Left lung (tissue), 10 donors: ENCODE data around the gene CRYGN. TPM values are rescaled to one million over a fixed set of nuclear protein-coding genes. Genes with fewer than 3 reads are reported as not detected.

Source experiments
- ATAC-seq: fragments of 200-7000 bp; cut with Tn5 transposase; one replicate; pipeline ENCODE4 v1.9.1; 2020; ENCODE audit warnings: moderate library complexity
- DNase-seq, 4 donors: peaks; one replicate each; pipeline ENCODE4 v3.0.0-alpha.2; 2013 to 2020
- H3K27ac ChIP-seq, 2 donors: fragments of 200-600 bp; sonication (generic) in 1 of 2; one replicate each; pipeline versions ENCODE4 v1.5.0 to v1.8.0; 2020 to 2021
- H3K27me3 ChIP-seq, 2 donors: fragments of 200-600 bp; sonication (generic) in 1 of 2; one replicate each; pipeline versions ENCODE4 v1.5.0 to v1.8.0; 2020 to 2021
- H3K36me3 ChIP-seq, 2 donors: fragments of 200-600 bp; sonication (generic) in 1 of 2; one replicate each; pipeline versions ENCODE4 v1.5.0 to v1.8.0; 2020 to 2021
- H3K4me1 ChIP-seq, 2 donors: fragments of 200-600 bp; one replicate each; pipeline ENCODE4 v1.8.0; 2021
- H3K4me3 ChIP-seq, 2 donors: fragments of 200-600 bp; sonication (generic) in 1 of 2; one replicate each; pipeline versions ENCODE4 v1.5.0 to v1.8.0; 2020 to 2021; ENCODE audit warnings: mild to moderate bottlenecking in 1 of 2
- H3K9me3 ChIP-seq, 2 donors: fragments of 200-600 bp; sonication (generic) in 1 of 2; one replicate each; pipeline versions ENCODE4 v1.5.0 to v1.8.0; 2020 to 2021
- CTCF ChIP-seq, 2 donors: fragments of 200-600 bp; sonication (generic) in 1 of 2; IDR thresholded peaks; one replicate each; pipeline versions ENCODE4 v1.5.0 to v1.8.0; 2021; ENCODE audit warnings: antibody characterized with exemption in 2 of 2
- intact Hi-C, 2 donors: fragments of 100-400 bp; cut with DNase I; formaldehyde crosslinking; loops; one replicate each; pipeline versions ENCODE4 v1.11.2 to v1.14.2; 2022
- polyA plus RNA-seq, 6 donors: library from polyadenylated mRNA; unstranded; fragments of 120-200 nt; gene quantifications; one replicate each; pipeline ENCODE4 v1.2.1, GENCODE V29; 2013; ENCODE audit not compliant: insufficient read length in 6 of 6
- total RNA-seq, 2 donors: library from RNA; stranded (reverse); fragmentation: NEBNext Ultra II Directional; extraction: Animal tissue kit (Norgen Biotek cat#: 25700); gene quantifications; one replicate each; pipeline ENCODE4 v1.2.1, GENCODE V29; 2021
- donor health status: DM: no; HTN: yes; CAD: no.
- donor health status: DM: no; HTN: no; CAD: no.

The CRYGN gene
- total and polyA plus RNA-seq, 8 donors, result 0.34 to 0.75 (median 0.56) TPM; not detected in 2

- no peak overlapping the region for H3K27ac ChIP-seq
- no peaks in the 10 kb centered on the region for H3K36me3 ChIP-seq
- intact Hi-C loops, result no loop called here
- ATAC-seq, result peak; percentile 15
- peaks cover 7 to 12% of the 10 kb centered on the region in 2 donors for H3K4me1 ChIP-seq
- no peaks in the 10 kb centered on the region for H3K9me3 ChIP-seq
- no peak overlapping the region for H3K4me3 ChIP-seq
- peaks cover 0 to 39% of the 10 kb centered on the region in 2 donors for H3K27me3 ChIP-seq
- peak in 1 of 4 donors; percentile 10 for DNase-seq
- no peak for TF ChIP-seq CTCF (IDR thresholded peaks at IDR 0.05)
These were observed 981 bp upstream of the CRYGN start for GRCh38 chr7:151440799-151441445.

- TF ChIP-seq CTCF (IDR thresholded peaks at IDR 0.05), result no peak
- no peak overlapping the region for H3K27ac ChIP-seq
- no peak overlapping the region for H3K4me3 ChIP-seq
- ATAC-seq (no peak), DNase-seq (no peak)
- H3K4me1 ChIP-seq, result peaks cover 7 to 12% of the 10 kb centered on the region in 2 donors
- intact Hi-C loops, result no loop called here
- no peaks in the 10 kb centered on the region for H3K9me3 ChIP-seq
- H3K36me3 ChIP-seq, result no peaks in the 10 kb centered on the region
- H3K27me3 ChIP-seq, result peaks cover 0 to 39% of the 10 kb centered on the region in 2 donors
These were observed 908 bp downstream of the CRYGN start for GRCh38 chr7:151438864-151439601.

- Histone ChIP-seq H3K4me3 (no peak overlapping the region), H3K27me3 (peaks cover 0 to 39% of the 10 kb centered on the region in 2 donors), H3K36me3 (no peaks in the 10 kb centered on the region), H3K9me3 (no peaks in the 10 kb centered on the region), H3K4me1 (peaks cover 7 to 12% of the 10 kb centered on the region in 2 donors), H3K27ac (no peak overlapping the region)
- TF ChIP-seq CTCF (IDR thresholded peaks at IDR 0.05), result no peak
- ATAC-seq, result no peak
- intact Hi-C loops, result no loop called here
- peak in 1 of 4 donors; percentile 28 for DNase-seq
These were observed 1.9 kb downstream of the CRYGN start for GRCh38 chr7:151437866-151438516.

- H3K36me3 ChIP-seq, result no peaks in the 10 kb centered on the region
These were observed 2.8 kb downstream of the CRYGN start for GRCh38 chr7:151437159-151437553.

More at GRCh38 chr7:151437159-151437553, 2.8 kb downstream of the CRYGN start:
- intact Hi-C loops, result no loop called here
- Histone ChIP-seq H3K4me3 (no peak overlapping the region), H3K4me1 (peaks cover 7 to 12% of the 10 kb centered on the region in 2 donors), H3K27ac (no peak overlapping the region), H3K27me3 (peaks cover 0 to 42% of the 10 kb centered on the region in 2 donors), H3K9me3 (no peaks in the 10 kb centered on the region)
- no peak for ATAC-seq
- DNase-seq, result peak in 1 of 4 donors; percentile 28
- no peak for TF ChIP-seq CTCF (IDR thresholded peaks at IDR 0.05)
